GM18873 (cell line): ENCODE data around the gene SIVA1.
"Not testable (repeated sequence)": the region's sequence is repeated elsewhere in the genome, so short reads cannot be mapped to it uniquely, and the experiment has no call there.

Experiments
- ATAC-seq: cut with Tn5 transposase; IDR thresholded peaks from one replicate; pipeline ENCODE4 v1.9.1; 2021; ENCODE audit warnings: mild to moderate bottlenecking, moderate library complexity, moderate number of reproducible peaks; ENCODE audit not compliant: unreplicated experiment, low FRiP score

Gene SIVA1

GRCh38 chr14:104718871-104719270, 34.1 kb upstream of the SIVA1 start:
- no peak for ATAC-seq

GRCh38 chr14:104719343-104719742, 33.6 kb upstream of the SIVA1 start:
- no peak for ATAC-seq

DNA sequence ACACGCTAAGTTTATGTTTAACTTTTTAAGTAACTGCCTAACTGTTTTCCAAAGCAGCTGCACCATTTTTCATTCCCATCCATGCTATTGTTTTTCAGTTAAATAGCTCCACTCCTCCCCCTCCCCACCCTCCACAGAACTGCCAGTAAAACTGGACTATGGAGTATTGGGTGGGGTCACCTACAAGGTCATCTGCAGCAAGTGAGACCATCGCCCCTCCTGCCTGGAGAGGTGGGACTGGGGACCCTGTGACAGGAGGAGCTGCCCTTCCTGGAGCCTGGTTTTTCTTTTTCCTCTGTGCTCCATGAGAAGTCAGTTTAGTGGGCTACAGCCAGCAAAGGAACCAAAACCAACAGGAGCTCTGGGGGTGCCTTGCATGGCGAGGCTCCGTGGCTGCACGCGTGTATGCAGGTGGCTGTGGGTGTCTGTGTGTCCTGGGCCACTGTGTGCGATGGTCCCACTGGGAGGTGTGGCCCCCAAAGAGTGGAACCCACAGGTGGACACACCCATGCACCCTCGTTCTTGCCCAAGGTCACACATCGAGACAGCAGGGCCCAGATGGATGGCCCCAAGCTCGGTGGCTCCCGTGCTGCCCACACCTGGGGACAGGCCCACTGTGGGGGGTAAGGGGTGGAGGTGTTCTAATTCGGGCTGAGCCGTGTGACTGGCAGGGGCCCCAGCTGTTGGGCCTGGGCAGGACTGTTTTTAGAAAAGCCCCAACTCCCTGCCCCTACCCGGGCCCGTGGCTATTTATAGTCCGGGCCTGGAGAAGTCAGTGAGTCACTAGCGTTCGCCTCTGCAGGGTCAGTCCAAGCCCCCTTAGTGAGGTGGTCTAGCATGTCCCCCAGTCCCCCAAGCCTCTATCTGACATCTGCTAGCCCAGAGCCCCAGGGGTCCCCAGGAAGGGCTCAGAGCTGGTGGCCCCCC, 31.2 kb upstream of the SIVA1 start:
- ATAC-seq = no peak

GRCh38 chr14:104722938-104723650, 29.9 kb upstream of the SIVA1 start:
- ATAC-seq = no peak

DNA sequence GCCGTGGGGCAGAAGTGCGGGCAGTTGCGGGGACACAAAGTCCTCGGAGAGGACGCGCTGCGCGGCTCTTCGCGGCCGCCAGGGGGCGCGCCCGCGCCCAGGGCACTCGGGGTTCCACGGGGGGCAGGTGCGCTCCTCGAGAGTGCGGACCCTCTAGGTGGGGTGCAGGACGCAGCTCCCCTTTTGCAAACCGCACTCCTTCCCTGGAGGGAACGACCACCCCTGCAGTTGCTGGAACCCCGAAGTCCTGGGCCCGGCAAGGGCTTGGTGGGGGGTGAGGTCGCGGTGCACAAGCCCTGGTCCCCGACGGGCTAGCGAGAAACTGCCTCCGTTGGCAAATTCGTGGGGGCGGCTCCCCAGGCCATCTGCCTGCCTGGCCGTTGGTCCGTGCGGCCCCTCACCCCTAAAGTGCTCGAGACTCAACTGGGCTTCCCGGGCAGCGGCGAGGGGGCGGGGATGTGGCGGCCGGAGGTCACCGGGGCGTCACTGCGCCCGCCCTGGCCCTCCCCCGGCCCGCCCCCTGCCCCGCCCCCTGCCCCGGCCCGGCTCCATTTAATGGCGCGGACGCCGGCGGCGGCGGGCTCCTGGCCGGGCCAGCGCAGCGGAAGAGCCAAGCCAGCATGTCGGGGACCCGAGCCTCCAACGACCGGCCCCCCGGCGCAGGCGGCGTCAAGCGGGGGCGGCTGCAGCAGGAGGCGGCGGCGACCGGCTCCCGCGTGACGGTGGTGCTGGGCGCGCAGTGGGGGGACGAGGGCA, 29.1 kb upstream of the SIVA1 start, which contains the start of gene ADSS1:
TSS of gene ADSS1 (plus strand) at position 579 of the 756 bp plus-strand sequence. CDS start at position 621, 42 bp downstream.
- no peak for ATAC-seq

- no peak for ATAC-seq
These were observed 28.5 kb upstream of the SIVA1 start for GRCh38 chr14:104724407-104724980.

GRCh38 chr14:104724981-104725771, 27.8 kb upstream of the SIVA1 start:
- no peak for ATAC-seq

- ATAC-seq = no peak
These were observed 27.0 kb upstream of the SIVA1 start for GRCh38 chr14:104725772-104726548.

- no peak for ATAC-seq
These were observed 26.1 kb upstream of the SIVA1 start for GRCh38 chr14:104726600-104727451.

DNA sequence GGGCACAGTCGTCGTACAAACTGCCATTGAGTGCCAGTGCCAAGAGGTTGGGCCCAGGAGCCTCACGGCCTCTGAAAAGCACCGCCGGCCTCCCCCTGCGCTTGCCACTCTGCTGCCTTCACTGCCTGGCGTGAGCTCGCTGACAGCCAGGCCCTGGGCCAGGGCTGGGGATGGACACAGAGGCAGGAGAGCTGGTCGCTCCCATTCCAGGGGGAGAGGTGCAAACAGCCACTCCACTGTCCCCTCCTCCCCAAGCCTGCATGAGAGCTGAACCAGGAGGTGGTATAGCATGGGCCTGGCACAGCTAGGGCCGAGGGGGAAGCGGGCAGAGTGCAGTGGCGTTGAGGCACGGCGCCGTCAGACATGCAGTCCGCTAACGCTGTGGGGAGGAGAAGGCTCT, 24.3 kb upstream of the SIVA1 start:
- no peak for ATAC-seq

DNA sequence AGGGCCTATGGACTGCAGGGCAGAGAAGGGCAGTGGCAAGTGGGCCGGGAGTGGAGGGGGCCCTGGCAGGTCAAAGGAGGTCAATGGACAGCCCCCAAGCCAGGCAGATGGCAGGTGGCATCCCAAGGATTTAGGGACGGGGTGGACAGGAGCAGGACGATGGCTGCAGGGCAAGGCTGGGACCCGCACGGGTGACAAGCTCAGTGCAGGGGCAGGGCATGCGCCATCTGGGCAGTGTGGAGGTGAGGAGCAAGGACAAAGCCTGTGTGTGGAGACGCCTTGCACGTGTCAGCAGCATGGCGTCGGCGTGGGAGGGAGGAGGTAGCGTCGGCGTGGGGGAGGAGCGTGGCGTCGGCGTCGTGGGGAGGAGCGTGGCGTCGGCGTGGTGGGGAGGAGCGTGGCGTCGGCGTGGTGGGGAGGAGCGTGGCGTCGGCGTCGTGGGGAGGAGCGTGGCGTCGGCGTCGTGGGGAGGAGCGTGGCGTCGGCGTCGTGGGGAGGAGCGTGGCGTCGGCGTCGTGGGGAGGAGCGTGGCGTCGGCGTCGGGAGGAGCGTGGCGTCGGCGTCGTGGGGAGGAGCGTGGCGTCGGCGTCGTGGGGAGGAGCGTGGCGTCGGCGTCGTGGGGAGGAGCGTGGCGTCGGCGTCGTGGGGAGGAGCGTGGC, 23.6 kb upstream of the SIVA1 start:
- ATAC-seq = not testable (repeated sequence)

DNA sequence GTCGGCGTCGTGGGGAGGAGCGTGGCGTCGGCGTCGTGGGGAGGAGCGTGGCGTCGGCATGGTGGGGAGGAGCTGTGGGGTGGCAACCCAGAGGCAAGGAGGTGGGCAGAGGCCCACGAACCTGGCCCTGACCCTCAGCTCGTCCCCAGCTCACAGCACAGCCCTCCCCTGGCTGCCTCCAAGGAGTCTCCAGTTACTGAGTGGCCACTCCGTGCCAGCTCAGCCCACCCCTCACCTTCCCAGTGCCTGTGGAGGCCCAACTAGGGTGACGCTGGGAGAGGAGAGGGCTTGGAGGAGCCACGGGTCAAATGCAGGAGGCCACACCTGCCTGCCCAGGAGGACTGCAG, 23.1 kb upstream of the SIVA1 start:
- no peak for ATAC-seq

GRCh38 chr14:104730487-104730886, 22.5 kb upstream of the SIVA1 start:
- no peak for ATAC-seq

GRCh38 chr14:104731320-104732294, 21.3 kb upstream of the SIVA1 start:
- no peak for ATAC-seq

DNA sequence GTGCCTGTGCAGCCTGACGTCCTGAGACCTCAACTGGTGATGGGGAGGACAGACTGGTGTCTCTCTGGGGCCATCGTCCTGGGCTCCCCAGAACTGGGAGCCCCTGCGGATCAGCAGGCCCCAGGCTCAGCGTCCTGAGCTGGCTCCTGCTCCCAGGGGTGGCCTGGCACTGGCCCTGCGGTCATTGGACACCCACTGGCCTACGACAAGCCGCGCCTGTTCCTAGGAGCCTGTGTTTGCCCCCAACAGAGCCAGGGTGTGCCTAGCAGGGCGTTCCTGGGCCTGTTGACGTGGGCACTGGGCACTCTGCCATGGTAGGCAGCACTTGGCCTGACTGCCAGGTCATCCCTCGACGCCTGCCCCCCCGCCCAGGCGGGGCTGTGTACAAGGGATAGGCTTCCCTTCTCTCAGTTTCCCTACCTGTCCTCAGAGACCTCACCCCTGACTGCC, 20.6 kb upstream of the SIVA1 start:
- ATAC-seq = no peak

DNA sequence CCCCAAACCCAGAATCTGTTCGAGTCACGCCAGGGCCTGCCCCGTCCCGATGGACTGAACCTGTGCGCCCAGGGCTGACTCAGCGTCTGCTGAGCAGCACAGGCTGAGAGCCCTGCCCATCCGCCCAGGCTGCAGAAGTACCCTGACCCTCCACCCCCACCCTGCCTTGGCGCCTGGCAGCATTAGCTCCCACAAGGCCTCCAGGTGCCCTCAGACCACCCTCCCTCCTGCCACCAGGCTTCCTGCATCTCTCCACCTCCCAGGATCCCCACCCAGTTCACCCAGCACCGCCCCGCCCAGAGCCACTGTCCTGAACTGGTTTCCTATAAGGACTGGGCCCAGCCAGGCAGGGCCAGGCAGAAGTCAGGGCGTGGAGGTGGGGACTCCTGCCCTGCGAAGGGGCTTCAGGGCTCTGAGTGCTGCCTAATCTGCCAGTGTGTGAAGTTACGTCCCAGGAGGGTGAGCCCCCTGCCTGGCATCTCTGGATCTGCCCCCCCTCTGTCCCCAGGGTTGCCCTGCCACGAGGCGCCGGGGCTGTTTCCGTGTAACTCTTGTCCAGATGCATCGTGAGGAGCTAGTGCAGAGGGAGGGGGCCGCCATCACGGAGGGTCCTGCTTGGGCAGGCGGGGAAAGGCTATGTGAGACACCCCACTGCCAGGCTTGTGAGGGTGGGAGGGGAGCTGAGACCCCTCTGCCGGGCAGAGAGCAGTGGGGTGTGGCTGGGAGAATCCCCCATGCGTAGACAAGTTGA, 19.8 kb upstream of the SIVA1 start:
- no peak for ATAC-seq
